ENCODE data around the gene AMER3.

The AMER3 gene

GRCh38 chr2:130786076-130786475 is 30.7 kb downstream of the AMER3 start:
- DNase-seq = no peak

GRCh38 chr2:130787841-130788240 is 32.5 kb downstream of the AMER3 start:
- no peak for DNase-seq

- no peak for DNase-seq
These were observed 35.0 kb downstream of the AMER3 start for GRCh38 chr2:130790312-130790711.

GRCh38 chr2:130790804-130791616 is 35.7 kb downstream of the AMER3 start:
- no peak for DNase-seq

- no peak for DNase-seq
These were observed 36.2 kb downstream of the AMER3 start for GRCh38 chr2:130791617-130791939.

- DNase-seq = no peak
These were observed 40.1 kb downstream of the AMER3 start for GRCh38 chr2:130795431-130795830.

GRCh38 chr2:130796290-130796689 is 41.0 kb downstream of the AMER3 start:
- DNase-seq = no peak

GRCh38 chr2:130797493-130798435 is 42.4 kb downstream of the AMER3 start:
- peak; percentile 96 for DNase-seq

- no peak for DNase-seq
These were observed 43.3 kb downstream of the AMER3 start for GRCh38 chr2:130798472-130799218.

- no peak for DNase-seq
These were observed 44.0 kb downstream of the AMER3 start for GRCh38 chr2:130799295-130799694.

- DNase-seq = no peak
These were observed 50.3 kb downstream of the AMER3 start for GRCh38 chr2:130805613-130806012.

- no peak for DNase-seq
These were observed 51.0 kb downstream of the AMER3 start for GRCh38 chr2:130806370-130806769.

- no peak for DNase-seq
These were observed 52.5 kb downstream of the AMER3 start for GRCh38 chr2:130807659-130808385.

- DNase-seq = no peak
These were observed 53.3 kb downstream of the AMER3 start for GRCh38 chr2:130808482-130809268.

GRCh38 chr2:130810490-130810889 is 55.1 kb downstream of the AMER3 start:
- no peak for DNase-seq

- DNase-seq = no peak
These were observed 58.4 kb downstream of the AMER3 start for GRCh38 chr2:130813722-130814121.

- DNase-seq = no peak
These were observed 59.8 kb downstream of the AMER3 start for GRCh38 chr2:130814931-130815680.
